Activated CD4-positive, alpha-beta T cell treated with anti-CD3 and anti-CD28 coated beads, Interleukin-2, amount 50 U/mL, for 1 hour (primary cell): ENCODE measurements around the gene PLCL2.

Experiments used
- DNase-seq: peaks from one replicate; pipeline ENCODE4 v3.0.0-alpha.2; 2020

PLCL2 gene

DNA sequence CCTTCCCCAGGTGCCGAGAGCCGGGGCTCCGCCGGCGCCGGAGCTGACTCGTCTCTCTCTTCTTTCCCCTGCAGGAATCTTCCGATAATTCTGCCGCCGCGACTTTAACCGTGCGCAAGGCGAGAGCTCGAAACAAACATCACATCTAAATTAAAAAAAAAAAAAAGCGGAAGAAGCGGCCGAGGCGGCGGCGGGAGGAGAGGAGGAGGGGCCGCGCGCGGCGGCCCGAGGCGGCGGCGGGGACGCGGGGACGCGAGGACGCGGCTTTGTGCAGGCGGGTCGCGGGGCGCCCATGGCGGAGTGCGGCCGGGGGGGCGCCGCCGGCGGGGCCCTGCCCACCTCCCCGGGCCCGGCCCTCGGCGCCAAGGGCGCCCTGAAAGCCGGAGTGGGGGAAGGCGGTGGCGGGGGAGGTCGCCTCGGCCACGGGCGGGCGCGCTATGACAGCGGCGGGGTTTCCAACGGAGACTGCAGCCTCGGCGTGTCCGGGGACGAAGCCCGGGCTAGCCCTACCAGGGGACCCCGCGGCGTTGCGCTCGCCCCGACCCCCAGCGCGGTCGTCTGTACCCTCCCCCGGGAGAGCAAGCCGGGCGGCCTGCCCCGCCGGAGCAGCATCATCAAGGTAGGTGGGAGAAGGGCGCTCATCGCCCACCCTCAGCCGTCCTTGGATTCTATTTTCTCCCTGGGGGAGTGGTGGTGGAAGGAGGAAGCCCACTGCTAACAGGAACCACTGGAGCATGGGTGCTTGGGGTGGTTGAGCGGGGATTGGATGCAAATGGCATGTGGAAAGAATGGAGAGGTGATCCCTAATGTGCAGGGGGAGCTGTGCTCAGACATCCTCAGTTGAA lies at the start of gene PLCL2:
Gene PLCL2 (plus strand): TSS at position 208 of the 845 bp plus-strand sequence. CDS start 85 bp downstream, at position 293.
- peak; percentile 74 for DNase-seq

DNA sequence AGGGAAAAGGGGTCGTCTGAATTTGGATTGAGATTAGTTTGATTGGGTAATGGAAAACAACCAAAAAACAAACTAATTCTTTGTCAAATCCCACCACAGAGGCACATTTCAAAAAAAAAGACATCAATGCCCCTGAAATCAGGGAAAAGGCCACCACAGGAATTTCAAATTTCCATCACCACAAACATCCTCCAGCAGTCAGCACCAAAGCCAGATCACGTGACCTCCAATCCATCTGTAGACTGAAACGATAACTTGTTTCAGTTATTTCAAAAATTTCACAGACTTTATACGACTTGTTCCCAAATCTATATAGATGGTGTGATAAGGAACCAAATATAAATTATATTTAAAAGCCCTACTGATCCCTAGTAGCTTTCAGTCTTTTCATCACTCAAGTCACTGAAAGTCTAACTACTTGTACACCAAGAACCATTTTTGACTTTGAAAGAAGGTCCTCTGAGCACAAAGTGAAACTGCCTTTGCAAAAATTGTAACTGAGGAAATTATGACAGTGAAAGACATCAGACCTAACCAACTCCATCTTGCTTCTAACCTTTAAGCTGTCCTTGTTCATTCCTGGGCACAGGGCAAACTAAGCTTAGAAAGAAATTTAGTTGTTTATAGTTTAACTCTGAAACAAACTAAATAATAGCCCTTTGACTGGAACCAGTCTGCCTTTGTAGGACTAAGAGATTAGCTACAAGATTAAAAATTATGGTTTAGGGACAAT lies 48.1 kb upstream of the PLCL2 start:
- no peak for DNase-seq

DNA sequence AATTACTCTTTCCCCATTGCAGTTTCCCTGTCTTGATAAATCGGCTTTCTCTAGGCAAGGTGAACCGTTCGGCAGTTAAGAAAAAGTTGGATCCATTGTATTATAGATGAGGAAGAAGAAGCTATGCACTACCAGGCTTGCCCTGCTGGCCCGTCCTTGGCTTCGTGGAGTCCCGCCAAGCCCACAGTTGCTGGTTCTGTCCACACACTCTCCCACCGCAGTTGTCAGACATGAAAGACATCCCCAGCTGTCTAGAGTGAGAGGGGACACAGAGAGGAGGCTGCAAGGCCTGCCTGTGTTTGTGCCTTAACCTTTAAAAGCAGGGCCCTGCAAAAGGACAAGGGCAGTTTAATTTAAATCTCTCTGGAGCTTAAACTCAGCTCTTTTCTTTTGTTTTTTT lies 47.2 kb upstream of the PLCL2 start:
- no peak for DNase-seq

DNA sequence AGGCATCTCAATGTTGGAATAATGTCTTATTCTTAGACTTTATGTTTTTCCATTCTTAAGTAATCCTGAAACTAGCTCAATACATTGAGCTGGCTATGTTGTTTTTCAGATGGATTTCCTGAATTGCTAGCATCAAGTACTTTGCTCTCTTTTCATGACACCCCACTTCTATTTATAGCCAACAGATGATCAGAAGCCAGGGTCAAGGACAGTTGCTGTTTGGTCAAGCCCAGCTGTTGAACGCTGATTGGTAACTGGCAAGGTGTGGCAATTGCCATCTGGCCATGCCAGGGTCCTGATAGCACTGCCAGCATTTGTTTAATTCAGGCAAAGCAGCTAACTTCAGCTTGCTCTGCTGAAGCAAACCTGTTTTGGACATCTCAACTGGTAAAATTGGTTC lies 46.2 kb upstream of the PLCL2 start:
- no peak for DNase-seq

DNA sequence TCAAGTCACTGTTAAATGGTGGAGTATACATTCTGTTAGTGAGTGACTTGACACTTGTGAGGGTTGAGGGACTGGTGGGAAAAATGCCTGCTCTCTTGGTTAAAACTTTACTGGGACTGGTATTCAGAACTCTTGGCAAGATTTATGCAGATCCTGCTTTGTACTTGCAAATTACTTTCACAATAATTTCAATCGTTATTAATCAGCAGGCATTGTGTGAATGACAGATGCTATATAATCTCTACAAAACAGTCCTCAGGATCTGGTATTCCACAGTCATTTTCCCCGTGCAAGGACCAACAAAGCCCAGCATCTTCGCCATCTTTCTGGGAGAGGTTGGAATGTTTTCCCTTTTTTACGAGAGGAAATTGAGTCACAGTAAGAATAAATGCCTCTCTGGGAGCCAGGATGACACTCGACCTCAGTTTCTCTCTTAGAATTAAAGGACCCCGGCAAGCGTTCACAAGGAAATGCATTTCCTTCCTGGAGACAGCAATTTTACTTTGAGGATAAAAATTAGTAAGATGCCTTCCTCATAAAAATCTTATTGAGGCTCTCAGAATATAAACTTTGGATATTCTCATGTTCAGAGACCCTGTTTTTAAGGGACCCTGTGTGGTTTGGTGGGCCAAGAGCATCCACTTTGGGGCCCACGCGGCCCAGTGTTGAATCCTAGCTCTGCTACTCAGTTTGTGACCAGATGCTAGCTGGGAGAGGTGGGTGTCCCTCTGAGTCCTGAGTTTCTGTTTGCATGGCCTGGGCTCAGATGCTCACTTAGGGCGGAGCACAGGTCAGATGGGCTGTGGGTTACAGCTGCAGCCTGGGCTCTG lies 45.3 kb upstream of the PLCL2 start:
- no peak for DNase-seq

DNA sequence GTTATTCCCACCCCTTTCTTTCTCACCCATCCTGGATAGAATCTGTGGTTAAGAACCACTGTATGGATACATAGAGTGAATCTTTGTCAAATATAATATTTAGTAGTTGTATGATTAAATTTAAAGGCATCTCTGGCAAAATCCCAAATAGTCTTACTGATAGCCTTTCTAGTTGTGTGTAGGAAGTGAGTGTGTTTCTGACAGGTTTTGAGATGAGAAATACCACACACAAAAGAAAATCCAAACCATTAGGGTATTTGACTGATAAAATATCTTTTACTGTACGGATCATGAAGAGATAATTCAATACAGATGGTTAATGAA lies 44.7 kb upstream of the PLCL2 start:
- no peak for DNase-seq

DNA sequence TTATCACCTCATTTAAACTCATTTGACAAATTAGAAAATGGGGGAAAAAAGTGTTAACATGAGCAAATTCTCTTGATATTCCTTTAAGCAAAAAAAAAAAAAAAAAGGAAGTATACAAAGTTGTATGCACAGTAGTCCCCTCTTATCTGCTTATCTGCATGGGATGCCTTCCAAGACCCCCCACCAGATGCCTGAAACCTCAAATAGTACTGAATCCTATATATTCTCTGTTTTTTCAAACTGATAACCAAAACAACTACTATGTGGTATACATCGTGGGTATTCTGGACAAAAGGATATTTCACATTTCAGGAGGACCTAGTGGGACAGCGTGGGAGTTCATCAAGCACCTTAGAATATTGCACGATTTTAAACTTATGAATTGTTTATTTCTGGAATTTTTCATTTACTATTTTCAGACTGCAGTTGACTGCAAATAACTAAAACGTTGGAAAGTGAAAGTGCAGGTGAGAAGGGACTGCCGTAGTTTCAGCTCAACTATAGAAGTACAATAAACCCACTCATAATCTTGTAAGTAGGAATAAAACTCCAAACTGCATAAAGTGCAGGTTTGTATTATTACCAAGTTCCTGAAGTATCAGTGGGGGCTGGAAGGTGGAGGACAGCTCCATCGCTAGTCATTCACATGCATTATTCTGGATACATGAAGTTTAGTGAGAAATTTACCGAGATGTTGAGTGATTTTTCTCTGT lies 43.6 kb upstream of the PLCL2 start:
- DNase-seq: no peak

DNA sequence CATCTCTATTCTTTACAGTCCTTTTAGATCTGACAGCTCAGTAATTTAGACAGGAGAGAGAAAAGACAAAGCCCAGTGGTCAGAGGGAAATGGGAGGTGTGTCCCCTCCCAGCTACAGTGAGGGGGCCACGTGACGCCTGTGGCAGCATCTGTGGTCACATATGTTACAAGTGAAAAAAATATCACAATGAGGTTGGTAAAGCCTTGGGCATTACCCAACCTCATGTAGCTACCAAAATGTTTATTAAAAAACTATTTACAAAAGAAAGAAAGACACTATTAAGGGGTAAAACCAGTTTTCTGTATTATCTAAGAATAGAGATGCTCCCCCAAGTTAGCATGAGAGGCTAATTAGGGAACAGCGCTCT lies 42.9 kb upstream of the PLCL2 start:
- peak; percentile 17 for DNase-seq

DNA sequence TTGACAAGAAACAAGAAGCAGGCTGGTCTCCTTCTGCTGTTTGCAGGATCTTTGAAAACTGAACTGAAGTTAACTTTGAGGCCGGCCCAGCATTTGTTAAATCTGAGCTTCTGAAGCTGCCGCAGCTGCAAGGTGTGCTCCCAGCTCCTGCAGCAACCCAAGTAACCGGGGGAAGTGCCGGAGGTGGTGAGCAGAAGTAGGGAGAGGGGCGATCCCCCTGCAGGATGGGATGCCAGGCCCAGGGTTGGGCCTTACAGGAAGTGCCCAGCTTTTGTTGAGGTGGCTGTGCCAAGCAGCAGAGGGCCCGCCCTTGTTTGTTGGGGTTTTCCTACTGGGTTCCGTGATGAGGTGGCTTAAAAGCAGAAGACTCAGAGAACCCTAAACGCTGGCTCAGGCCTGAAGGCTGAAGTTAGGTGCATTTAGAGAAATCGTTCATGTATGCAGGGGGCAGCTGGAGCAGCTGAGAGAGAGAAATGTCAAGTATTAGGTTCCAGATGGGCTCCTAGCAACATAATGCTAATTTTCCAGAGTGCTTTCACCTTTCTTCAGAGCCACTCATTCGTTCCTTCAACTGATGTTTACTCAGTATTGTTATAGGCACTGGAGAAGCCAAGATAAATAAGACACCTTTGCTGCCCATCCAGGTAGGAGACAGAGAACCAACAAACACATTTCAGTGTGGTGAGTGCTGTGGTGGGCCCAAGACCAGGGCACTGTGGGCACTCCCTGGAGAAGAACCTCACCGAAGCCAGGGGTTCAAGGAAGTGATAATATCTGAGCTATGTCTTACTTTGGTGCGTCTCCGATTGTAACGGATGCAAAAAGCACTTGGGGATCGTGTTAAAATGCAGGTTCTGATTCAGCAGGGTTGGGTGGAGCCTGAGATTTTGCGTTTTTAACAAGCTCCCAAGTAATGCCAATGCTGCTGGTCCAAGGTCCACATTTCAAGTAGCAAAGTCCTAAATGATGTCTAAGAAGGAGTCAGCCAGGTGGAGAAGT lies 42.2 kb upstream of the PLCL2 start:
- peak; percentile 68 for DNase-seq

DNA sequence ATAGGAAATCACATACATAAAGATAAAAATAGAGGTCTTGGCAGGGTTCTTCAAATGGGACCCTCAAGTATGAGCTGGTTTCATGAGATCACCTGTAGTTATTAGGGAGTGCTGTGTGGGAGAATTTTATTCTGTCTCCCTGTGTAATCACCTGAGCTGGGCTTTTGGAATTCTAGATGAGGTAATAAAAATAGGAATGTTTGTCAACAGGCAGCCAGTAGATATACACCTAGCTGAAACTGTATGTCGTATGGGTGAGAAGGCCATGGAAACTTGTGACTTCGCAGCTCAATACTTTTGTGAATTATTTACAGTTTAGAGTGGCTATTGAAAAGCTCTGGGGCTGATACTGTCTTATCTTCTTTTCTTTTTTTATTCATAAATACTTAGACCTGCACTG lies 40.5 kb upstream of the PLCL2 start:
- DNase-seq: no peak

DNA sequence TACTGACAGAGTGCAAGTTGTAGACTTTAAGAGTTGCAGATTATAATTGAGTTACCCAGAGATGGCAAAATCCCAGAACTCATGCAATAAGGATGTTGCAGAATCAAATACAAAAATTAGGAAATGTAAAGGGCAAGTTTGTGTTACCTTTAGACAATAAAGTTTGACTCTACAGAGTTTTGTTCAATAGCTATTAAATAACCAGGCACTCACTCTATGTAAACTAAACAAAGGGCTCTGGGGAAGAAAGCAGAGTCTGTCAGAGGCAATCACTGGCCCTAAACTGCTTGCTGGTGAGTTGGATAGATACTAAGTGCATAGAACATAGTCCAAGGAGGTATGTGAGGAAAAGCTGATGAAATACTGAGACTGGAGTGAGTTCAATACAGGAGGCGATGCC lies 40.0 kb upstream of the PLCL2 start:
- DNase-seq: no peak

DNA sequence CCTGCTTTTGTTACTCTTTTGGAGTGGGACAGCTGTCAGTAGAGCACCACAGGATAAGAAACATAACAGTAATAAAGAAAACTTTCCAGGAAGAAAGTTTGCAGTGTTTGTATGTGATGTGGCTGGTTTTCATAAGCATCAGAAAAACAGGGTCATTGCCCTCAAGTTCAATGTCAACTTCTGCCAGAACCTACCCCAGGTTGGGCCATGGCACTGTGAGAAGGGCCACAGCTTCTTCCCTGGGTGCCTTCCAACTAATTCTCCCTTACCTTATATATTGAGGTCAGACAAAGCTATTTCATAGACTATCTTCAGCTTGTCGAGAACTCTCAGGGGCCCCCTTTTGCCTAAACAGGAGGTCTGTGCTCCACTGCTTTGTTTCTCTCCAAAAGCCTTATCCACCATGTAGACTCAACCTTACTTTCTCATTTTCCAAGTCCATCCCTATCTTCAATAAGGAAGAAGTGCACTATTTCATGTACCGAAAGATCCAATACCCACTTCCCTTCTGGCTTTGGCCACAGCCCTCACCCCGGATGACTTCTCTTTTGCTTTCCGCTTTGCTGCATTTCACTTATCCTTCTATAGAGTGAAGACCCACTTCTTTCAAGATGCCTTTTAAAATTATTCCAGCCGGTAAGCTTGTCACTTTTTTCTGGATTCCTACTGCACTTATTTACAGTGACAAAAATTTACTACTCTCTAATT lies 38.2 kb upstream of the PLCL2 start:
- DNase-seq: no peak

DNA sequence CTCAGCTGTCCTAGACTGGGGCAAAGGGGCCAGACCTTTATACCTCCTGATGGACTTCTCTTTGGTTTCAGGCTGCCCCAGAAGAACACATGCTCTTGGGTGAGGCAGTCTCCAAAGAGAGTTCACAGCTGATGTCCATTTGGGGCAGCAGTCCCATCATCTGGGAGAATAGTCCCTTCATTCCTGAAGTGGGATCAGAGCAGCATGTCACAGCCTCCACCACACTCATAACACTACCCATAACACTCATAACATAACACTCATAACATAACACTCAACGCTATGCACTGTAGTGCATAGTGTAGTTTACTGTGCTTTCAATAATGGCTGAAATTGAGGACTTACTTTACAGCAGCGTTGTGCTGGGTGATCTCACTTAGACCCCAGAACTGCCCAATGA lies 36.7 kb upstream of the PLCL2 start:
- no peak for DNase-seq

DNA sequence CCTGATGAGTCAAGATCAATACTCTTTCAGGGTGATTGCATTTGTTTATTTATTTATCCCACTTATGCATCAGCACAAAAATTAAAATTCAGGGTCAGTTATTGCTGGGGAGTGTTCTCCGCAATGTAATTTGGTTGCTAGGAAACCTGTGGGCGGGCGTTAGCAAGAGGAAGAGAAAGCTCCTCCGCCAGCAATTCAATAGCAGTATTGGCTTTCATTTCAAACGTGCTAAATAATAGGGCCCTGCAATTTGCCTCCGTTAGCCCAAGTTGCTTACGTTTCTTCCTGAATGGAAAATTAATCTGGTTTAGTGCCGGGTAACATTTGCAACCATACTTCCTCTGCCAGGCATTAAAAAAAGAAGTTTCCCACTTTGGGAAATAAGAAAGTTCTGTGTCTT lies 35.5 kb upstream of the PLCL2 start:
- peak; percentile 69 for DNase-seq

DNA sequence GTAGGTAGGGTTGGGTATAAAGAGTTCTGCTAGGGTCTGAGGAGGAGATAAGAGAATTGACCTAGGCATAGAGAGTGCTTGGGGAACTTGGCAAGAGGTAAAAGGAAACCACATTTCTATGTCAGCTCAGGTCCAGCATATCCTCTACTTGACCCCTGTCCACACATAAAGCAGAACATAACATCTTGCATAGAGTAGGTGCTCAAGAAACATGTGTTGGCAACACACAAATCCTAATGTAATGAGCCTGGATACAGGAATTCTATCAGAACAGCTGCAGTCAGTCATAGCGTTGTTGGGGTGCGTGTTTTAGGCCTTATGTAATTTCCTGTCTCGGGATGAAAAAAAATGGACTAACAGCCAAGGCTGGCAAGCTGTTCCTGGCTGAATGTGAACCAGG lies 35.0 kb upstream of the PLCL2 start:
- no peak for DNase-seq

DNA sequence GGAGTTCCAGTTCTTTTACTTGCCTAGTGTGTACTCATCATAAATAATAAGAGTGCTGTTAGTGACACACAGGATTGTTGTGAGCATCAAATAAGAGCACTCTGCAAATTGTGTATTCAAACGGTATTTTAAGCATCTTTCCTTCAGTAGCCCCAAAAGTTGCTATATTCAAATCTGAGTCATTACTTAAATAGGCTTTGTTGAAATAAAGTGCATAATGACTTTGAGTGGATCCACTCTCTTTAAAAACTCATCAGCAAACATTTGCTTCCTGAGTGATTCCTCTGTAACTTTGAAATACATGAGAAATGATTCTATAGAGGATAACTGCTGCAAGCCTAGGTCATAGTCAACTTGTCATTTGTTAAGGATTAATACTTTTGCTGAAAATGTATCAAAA lies 29.3 kb upstream of the PLCL2 start:
- DNase-seq: no peak

DNA sequence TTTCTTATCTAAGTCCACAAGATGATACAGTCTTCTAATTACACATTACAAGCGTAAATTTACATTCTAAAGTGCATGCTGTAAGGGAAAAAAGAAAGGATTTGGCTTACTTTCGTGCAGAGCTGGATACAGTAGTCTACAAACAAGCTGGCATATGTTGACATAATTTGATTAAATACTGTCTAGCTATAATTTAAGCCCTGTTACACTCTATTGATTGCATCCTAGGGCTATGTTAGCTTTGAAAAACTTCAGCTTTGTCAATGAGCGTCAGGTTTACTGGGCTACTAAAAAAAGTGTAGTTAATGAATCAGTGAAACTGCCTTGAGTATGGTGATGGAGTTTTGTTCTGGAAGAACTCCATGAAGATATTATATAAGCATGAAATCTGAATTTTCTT lies 24.5 kb upstream of the PLCL2 start:
- DNase-seq: no peak

DNA sequence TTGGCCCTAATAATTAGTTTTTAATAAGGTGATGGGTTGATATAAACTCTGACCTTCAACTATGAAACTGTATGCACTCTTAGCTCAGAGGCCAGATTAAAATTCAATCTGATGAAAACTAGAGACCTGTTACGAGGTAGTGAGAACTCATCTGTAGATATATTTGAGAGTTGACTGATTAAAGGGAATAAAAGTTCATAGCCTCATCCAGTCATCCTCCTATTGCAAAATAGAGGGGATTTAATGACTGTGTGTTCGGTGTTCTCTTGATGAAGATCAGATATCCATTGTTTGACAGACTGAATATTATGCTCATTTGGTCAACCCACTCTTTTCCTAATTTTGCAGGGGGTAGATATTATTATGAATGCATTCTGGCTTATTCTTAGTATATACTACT lies 23.3 kb upstream of the PLCL2 start:
- no peak for DNase-seq

DNA sequence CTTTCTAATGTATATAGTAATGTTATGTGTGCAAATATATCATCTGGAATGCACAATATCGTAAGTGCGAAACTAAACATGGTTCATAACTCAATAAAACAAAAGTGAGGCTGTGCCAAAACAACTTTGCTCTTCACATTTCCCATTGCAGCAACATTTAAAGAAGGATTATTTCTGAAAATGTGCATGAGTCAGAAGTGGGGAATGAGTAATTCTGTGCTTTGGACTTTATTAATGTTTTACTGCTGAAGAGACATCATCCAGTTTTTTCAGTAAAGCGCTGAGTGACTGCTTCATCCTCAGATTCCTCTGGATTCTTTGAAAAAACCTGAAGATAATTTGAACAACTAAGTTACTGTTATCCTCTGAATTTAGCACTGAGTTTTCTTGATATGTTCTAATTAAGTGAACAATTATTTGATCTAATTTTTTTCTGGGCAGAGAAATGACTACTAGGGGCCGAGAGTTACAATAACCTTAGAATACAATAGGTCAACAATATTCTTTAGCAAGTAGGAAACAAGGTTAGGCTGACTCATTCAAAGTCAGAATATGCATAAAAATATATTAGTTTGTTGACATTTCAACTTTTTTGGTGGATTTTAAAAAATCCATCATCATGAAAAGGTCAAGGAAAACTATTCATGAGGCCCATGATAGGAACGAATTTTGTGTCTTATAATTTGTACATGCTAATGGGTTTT lies 20.0 kb upstream of the PLCL2 start:
- no peak for DNase-seq

DNA sequence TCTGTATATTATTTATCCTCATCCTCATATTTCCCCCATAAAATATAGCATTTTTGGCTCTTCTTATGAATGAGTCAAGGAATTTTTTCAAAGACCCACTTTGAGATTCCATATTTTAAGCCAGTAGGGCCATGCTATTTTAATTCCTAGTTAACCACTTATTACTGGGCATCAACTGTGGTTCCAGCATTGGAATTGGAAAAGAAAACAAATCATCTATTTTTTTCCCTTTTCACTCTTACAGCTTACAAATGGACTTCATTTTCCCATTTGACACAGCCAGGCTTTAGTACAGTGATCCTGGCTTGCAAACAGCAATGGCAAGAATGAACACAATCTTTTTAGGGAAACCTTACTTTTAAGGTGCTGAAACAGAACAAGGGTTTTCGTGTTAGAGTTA lies 19.4 kb upstream of the PLCL2 start:
- no peak for DNase-seq

DNA sequence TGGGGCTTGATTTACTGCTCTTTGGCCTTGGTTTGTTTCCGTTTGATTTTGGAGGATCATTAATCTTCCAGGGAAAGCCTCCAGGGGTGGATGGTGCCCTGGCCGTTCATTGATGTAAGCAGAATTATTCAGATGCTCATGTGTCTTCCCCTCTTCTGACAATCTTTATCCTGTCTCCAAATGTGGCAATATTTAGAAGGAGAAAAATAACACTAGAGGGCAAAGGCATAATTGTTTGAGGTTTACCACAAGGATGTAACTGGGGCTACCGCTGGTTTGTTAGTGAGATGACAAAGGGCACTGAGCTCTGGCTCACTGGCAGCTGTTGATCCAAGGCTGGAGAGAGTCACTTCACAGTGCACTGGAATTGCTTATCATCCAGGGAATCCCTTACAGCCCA lies 18.2 kb upstream of the PLCL2 start:
- DNase-seq: no peak
